H1 (cell line): ENCODE results near the gene ST8SIA5. TPM values are rescaled to one million over a fixed set of nuclear protein-coding genes. Genes with fewer than 3 reads are reported as not detected.

Experiments
- ATF2 ChIP-seq: IDR thresholded peaks from 2 replicates; pipeline ENCODE4 v1.6.1; 2012; ENCODE audit warnings: low read length, inconsistent platforms
- BACH1 ChIP-seq: IDR thresholded peaks from 2 replicates; pipeline ENCODE4 v1.6.1; 2012; ENCODE audit warnings: low read length, improper control_type of control experiment
- CBX5 ChIP-seq: fragments of 300-800, 300-1000 bp; sonication (generic); IDR thresholded peaks from 2 replicates; pipeline ENCODE4 v1.7.1; 2016; ENCODE audit warnings: antibody characterized with exemption, low read length, low read depth
- E2F6 ChIP-seq: IDR thresholded peaks from 2 replicates; pipeline ENCODE4 v1.6.1; 2012; ENCODE audit warnings: inconsistent platforms
- GABPA ChIP-seq: IDR thresholded peaks from 2 replicates; pipeline ENCODE4 v1.6.1; 2011; ENCODE audit warnings: mild to moderate bottlenecking, low read length, moderate library complexity, borderline replicate concordance; ENCODE audit not compliant: insufficient read depth
- polyA plus RNA-seq, 7 experiments: library from polyadenylated mRNA; depleted of rRNA in 3 of 7; stranded (reverse) in 5 of 7; unstranded in 2 of 7; fragments of >200 nt in 5 of 7; fragments of 200-250 nt in 2 of 7; gene quantifications; 1 replicate in 5 of 7; 2 replicates in 1 of 7; 4 replicates in 1 of 7; pipeline versions ENCODE4 v1.2.1 to v1.2.3, GENCODE V29; 2011 to 2013; ENCODE audit warnings: missing spikeins in 2 of 7, mixed read lengths in 2 of 7
- total RNA-seq: library from RNA; stranded (reverse); fragmentation: NEBNext Ultra II Directional; extraction: Animal tissue kit (Norgen Biotek cat#: 25700); gene quantifications from 2 replicates; pipeline ENCODE4 v1.2.1, GENCODE V29; 2021

ST8SIA5 gene
- total and polyA plus RNA-seq, 2 of the 8 experiments (the other 6 are each of a cell fraction or from before 2014, with no cell fraction given) = 2.4 to 6.3 TPM

- no peak for TF ChIP-seq GABPA
- no peak for TF ChIP-seq CBX5
- TF ChIP-seq E2F6 = no peak
- no peak for TF ChIP-seq ATF2
- no peak for TF ChIP-seq BACH1
Measured at GRCh38 chr18:46696268-46696667, 60.6 kb downstream of the ST8SIA5 start (continued).
